B cell (primary cell): ENCODE results near the gene TRH. TPM values are rescaled to one million over a fixed set of nuclear protein-coding genes. Genes with fewer than 3 reads are reported as not detected.

ENCODE experiments used
- ATAC-seq: fragments of 200-7000 bp; cut with Tn5 transposase; one replicate; pipeline ENCODE4 v1.10.0; 2021; ENCODE audit warnings: low read depth, mild to moderate bottlenecking, moderate number of reproducible peaks, moderate library complexity
- CTCF ChIA-PET: fragments of 350-600 bp; sonication (Branson Sonifier 250); formaldehyde crosslinking; loops from one replicate; lab custom pipeline; 2021; ENCODE audit warnings: antibody characterized with exemption, inconsistent platforms; lab: Charles Lee
- POLR2A ChIA-PET: fragments of 350-600 bp; sonication (Branson Sonifier 250); formaldehyde crosslinking; loops from one replicate; lab custom pipeline; 2021; ENCODE audit warnings: antibody characterized with exemption; lab: Charles Lee
- DNase-seq: peaks from one replicate; pipeline ENCODE4 v3.0.0; 2013
- H2AFZ ChIP-seq: 2 replicates; pipeline ENCODE4 v1.6.1; 2012; ENCODE audit warnings: mild to moderate bottlenecking, low read depth, low read length; ENCODE audit not compliant: insufficient read depth, poor library complexity, severe bottlenecking
- H3K27ac ChIP-seq, 2 donors: 1 replicate in 1 of 2; 2 replicates in 1 of 2; pipeline ENCODE4 v1.5.1; 2012 to 2013; ENCODE audit warnings: low read length in 2 of 2, mild to moderate bottlenecking in 2 of 2, moderate library complexity in 1 of 2
- H3K27me3 ChIP-seq, 4 experiments: fragments of 200-600 bp in 1 of 4; sonication (generic) in 1 of 4; replicated peaks in 1 of 4; 1 replicate in 2 of 4; 2 replicates in 2 of 4; pipeline versions ENCODE4 v1.6.1 to v1.7.0; 2013 to 2016; ENCODE audit warnings: low read length in 3 of 4, mild to moderate bottlenecking in 2 of 4, mixed read lengths in 1 of 4, moderate library complexity in 1 of 4; ENCODE audit not compliant: insufficient read depth in 4 of 4, control insufficient read depth in 3 of 4; ENCODE audit errors: control extremely low read depth in 1 of 4
- H3K36me3 ChIP-seq, 2 experiments: replicated peaks in 1 of 2; 1 replicate in 1 of 2; 2 replicates in 1 of 2; pipeline versions ENCODE4 v1.6.1 to v1.7.1; 2013; ENCODE audit warnings: low read length in 1 of 2; ENCODE audit not compliant: insufficient read depth in 2 of 2, control insufficient read depth in 1 of 2; ENCODE audit errors: control extremely low read depth in 1 of 2, extremely low read depth in 1 of 2
- H3K4me1 ChIP-seq, 2 donors: fragments of 200-600 bp in 1 of 2; sonication (generic) in 1 of 2; 1 replicate in 1 of 2; 2 replicates in 1 of 2; pipeline versions ENCODE4 v1.5.1 to v1.6.1; 2013 to 2017; ENCODE audit warnings: low read length in 2 of 2; ENCODE audit not compliant: control insufficient read depth in 2 of 2, insufficient read depth in 2 of 2
- H3K4me2 ChIP-seq: replicated peaks from 2 replicates; pipeline ENCODE3; 2012; ENCODE audit warnings: mild to moderate bottlenecking, low read depth, low read length; ENCODE audit not compliant: poor library complexity, severe bottlenecking
- H3K4me3 ChIP-seq, 5 experiments: fragments of 200-600 bp in 1 of 5; sonication (generic) in 1 of 5; 1 replicate in 3 of 5; 2 replicates in 2 of 5; pipeline versions ENCODE4 v1.5.1 to v1.7.0; 2011 to 2016; ENCODE audit warnings: low read length in 4 of 5, mild to moderate bottlenecking in 4 of 5, low read depth in 2 of 5, control low read depth in 1 of 5, moderate library complexity in 1 of 5; ENCODE audit not compliant: insufficient read depth in 1 of 5; ENCODE audit errors: control extremely low read depth in 1 of 5, extremely low read depth in 1 of 5
- H3K79me2 ChIP-seq: fragments of 200-600 bp; sonication (generic); one replicate; pipeline ENCODE4 v1.6.0; 2016; ENCODE audit warnings: low read length; ENCODE audit not compliant: control insufficient read depth, insufficient read depth
- H3K9ac ChIP-seq: fragments of 200-600 bp; sonication (generic); 2 replicates; pipeline ENCODE4 v1.6.1; 2017; ENCODE audit warnings: mild to moderate bottlenecking, low read length, moderate library complexity
- H3K9me3 ChIP-seq, 3 donors: one replicate each; pipeline versions ENCODE4 v1.6.1 to v1.7.1; 2013; ENCODE audit warnings: low read length in 2 of 3; ENCODE audit not compliant: control insufficient read depth in 2 of 3, insufficient read depth in 1 of 3; ENCODE audit errors: control extremely low read depth in 1 of 3
- H4K20me1 ChIP-seq: 2 replicates; pipeline ENCODE4 v1.6.0; 2012; ENCODE audit warnings: mild to moderate bottlenecking, low read length; ENCODE audit not compliant: insufficient read depth, control insufficient read depth, poor library complexity, severe bottlenecking
- H3K27ac Mint-ChIP-seq: one replicate; pipeline ENCODE4 v1.8.0; 2021; ENCODE audit warnings: mixed read lengths
- H3K27me3 Mint-ChIP-seq: one replicate; pipeline ENCODE4 v1.8.0; 2021; ENCODE audit warnings: mixed read lengths
- H3K4me1 Mint-ChIP-seq: one replicate; pipeline ENCODE4 v1.8.0; 2021; ENCODE audit warnings: mixed read lengths
- H3K4me3 Mint-ChIP-seq: one replicate; pipeline ENCODE4 v1.8.0; 2021; ENCODE audit warnings: mixed read lengths
- H3K9me3 Mint-ChIP-seq: one replicate; pipeline ENCODE4 v1.8.0; 2022; ENCODE audit warnings: mixed read lengths; ENCODE audit not compliant: insufficient read depth
- CTCF ChIP-seq: fragments of 200-600 bp; IDR thresholded peaks from one replicate; pipeline ENCODE4 v1.8.0; 2022; ENCODE audit warnings: antibody characterized with exemption, mild to moderate bottlenecking
- EZH2 ChIP-seq: IDR thresholded peaks from 2 replicates; pipeline ENCODE4 v1.6.1; 2012; ENCODE audit warnings: borderline replicate concordance, low read depth, mild to moderate bottlenecking, moderate library complexity, low read length; ENCODE audit not compliant: insufficient read depth, poor library complexity, severe bottlenecking
- whole genome bisulfite sequencing: methylation state at CpG from one replicate; pipeline ENCODE4 v1.1.5; 2013; ENCODE audit warnings: missing lambda C conversion rate; ENCODE audit not compliant: insufficient coverage; 5-methylcytosine and 5-hydroxymethylcytosine counted together
- intact Hi-C: fragments of 100-400 bp; cut with micrococcal nuclease; formaldehyde crosslinking; loops from one replicate; pipeline ENCODE4 v1.10.0; 2022
- polyA plus RNA-seq: library from polyadenylated mRNA; depleted of rRNA; stranded (reverse); fragments of >200 nt; gene quantifications from 2 replicates; pipeline ENCODE4 v1.2.3, GENCODE V29; 2012
- total RNA-seq, 2 donors: library from RNA; stranded (reverse); fragments of 120-200 nt in 1 of 2; gene quantifications; 1 replicate in 1 of 2; 2 replicates in 1 of 2; pipeline versions ENCODE4 v1.2.3 to v1.2.4, GENCODE V29; 2013 to 2022

Gene TRH
- total and polyA plus RNA-seq, 2 donors (not counting 1 experiment from before 2014, with no cell fraction given) = not detected

- Mint-ChIP-seq H3K27me3 (no peaks in the 10 kb centered on the region), H3K9me3 (no peaks in the 10 kb centered on the region), H3K27ac (no peak overlapping the region), H3K4me1 (peaks cover 9% of the 10 kb centered on the region), H3K4me3 (no peak overlapping the region)
- POLR2A ChIA-PET = no interaction called here
- TF ChIP-seq CTCF (no peak), EZH2 (no peak)
- ATAC-seq (no peak), DNase-seq (no peak)
- Histone ChIP-seq H3K4me1 (peaks cover 0 to 6% of the 10 kb centered on the region in 2 donors), H3K79me2 (no peaks in the 10 kb centered on the region), H3K27ac (no peak overlapping the region), H3K9ac (no peak overlapping the region), H3K9me3 (no peaks in the 10 kb centered on the region), H4K20me1 (no peaks in the 10 kb centered on the region), H3K36me3 (no peaks in the 10 kb centered on the region), H3K4me3 (no peak overlapping the region), H2AFZ (no peak overlapping the region), H3K4me2 (no peak overlapping the region), H3K27me3 (no peaks in the 10 kb centered on the region)
- intact Hi-C loops = no loop called here
- CTCF ChIA-PET = no interaction called here
- WGBS = 93% methylated on average over 2 of the region's 6 CpGs
Measured at GRCh38 chr3:129958755-129959154, 15.8 kb upstream of the TRH start.

- no peaks in the 10 kb centered on the region for H3K9me3 ChIP-seq
- intact Hi-C loops = no loop called here
- ChIA-PET CTCF (no interaction called here), POLR2A (no interaction called here)
- Mint-ChIP-seq H3K27ac (no peak overlapping the region), H3K4me1 (no peaks in the 10 kb centered on the region), H3K4me3 (no peak overlapping the region), H3K9me3 (no peaks in the 10 kb centered on the region), H3K27me3 (no peaks in the 10 kb centered on the region)
- H3K4me2 ChIP-seq = no peak overlapping the region
- no peak overlapping the region for H2AFZ ChIP-seq
- H3K9ac ChIP-seq = no peak overlapping the region
- H3K4me1 ChIP-seq = no peaks in the 10 kb centered on the region
- TF ChIP-seq CTCF = no peak
- TF ChIP-seq EZH2 = no peak
- no peak for ATAC-seq
- H3K36me3 ChIP-seq = no peaks in the 10 kb centered on the region
- no peak for DNase-seq
- no peaks in the 10 kb centered on the region for H3K79me2 ChIP-seq
- no peaks in the 10 kb centered on the region for H4K20me1 ChIP-seq
- no peaks in the 10 kb centered on the region for H3K27me3 ChIP-seq
- no peak overlapping the region for H3K27ac ChIP-seq
- 79% methylated on average over 3 of the region's 5 CpGs for WGBS
- H3K4me3 ChIP-seq = no peak overlapping the region
Measured at GRCh38 chr3:129961141-129961541, 13.4 kb upstream of the TRH start.
